WTC11 (cell line): Measurements from ENCODE around the gene CUTA. TPM values are rescaled to one million over a fixed set of nuclear protein-coding genes. Genes with fewer than 3 reads are reported as not detected.
A peak's percentile ranks its signal among the peaks of the same experiment; 100 is the strongest.

ENCODE experiments used
- ATAC-seq: fragments of 200-7000 bp; cut with Tn5 transposase; 2 replicates; pipeline ENCODE4 v1.10.0; 2021; ENCODE audit warnings: mild to moderate bottlenecking, moderate library complexity
- CTCF ChIA-PET: fragments of 300-600 bp; sonication (Branson Sonifier 250); formaldehyde crosslinking; loops from one replicate; lab custom pipeline; 2021; ENCODE audit warnings: antibody characterized with exemption; lab: Charles Lee
- POLR2A ChIA-PET: fragments of 350-600 bp; sonication (Branson Sonifier 250); formaldehyde crosslinking; loops from one replicate; lab custom pipeline; 2021; ENCODE audit warnings: antibody characterized with exemption; lab: Charles Lee
- DNase-seq: peaks from one replicate; pipeline ENCODE4 v3.0.0; 2021; ENCODE audit warnings: low spot score
- H3K27ac Mint-ChIP-seq: 2 replicates; pipeline ENCODE4 v1.8.0; 2021; ENCODE audit warnings: mixed read lengths
- H3K27me3 Mint-ChIP-seq: 2 replicates; pipeline ENCODE4 v1.8.0; 2021; ENCODE audit warnings: low read depth, mild to moderate bottlenecking, moderate library complexity, mixed read lengths
- H3K36me3 Mint-ChIP-seq: 2 replicates; pipeline ENCODE4 v1.8.0; 2021; ENCODE audit warnings: mixed read lengths
- H3K4me1 Mint-ChIP-seq: 2 replicates; pipeline ENCODE4 v1.8.0; 2022; ENCODE audit warnings: mixed read lengths
- H3K4me3 Mint-ChIP-seq: 2 replicates; pipeline ENCODE4 v1.8.0; 2021; ENCODE audit warnings: mild to moderate bottlenecking, moderate library complexity, mixed read lengths
- H3K9me3 Mint-ChIP-seq: 2 replicates; pipeline ENCODE4 v1.8.0; 2021; ENCODE audit warnings: mixed read lengths
- AFF4 ChIP-seq: sonication (generic); formaldehyde crosslinking; IDR thresholded peaks from 2 replicates; pipeline ENCODE4 v1.8.1; 2023; ENCODE audit warnings: mild to moderate bottlenecking, missing genetic modification reagents, borderline replicate concordance
- ATF1 ChIP-seq: sonication (generic); formaldehyde crosslinking; IDR thresholded peaks from 2 replicates; pipeline ENCODE4 v1.8.1; 2023; ENCODE audit warnings: mild to moderate bottlenecking, moderate library complexity, missing genetic modification reagents
- ATF2 ChIP-seq: sonication (generic); formaldehyde crosslinking; IDR thresholded peaks from 2 replicates; pipeline ENCODE4 v1.8.1; 2022; ENCODE audit warnings: low read depth, missing genetic modification reagents, borderline replicate concordance
- CREM ChIP-seq: sonication (generic); formaldehyde crosslinking; IDR thresholded peaks from 2 replicates; pipeline ENCODE4 v1.8.1; 2022; ENCODE audit warnings: mild to moderate bottlenecking, missing genetic modification reagents, moderate library complexity
- E2F4 ChIP-seq: sonication (generic); formaldehyde crosslinking; IDR thresholded peaks from 2 replicates; pipeline ENCODE4 v1.8.1; 2022; ENCODE audit warnings: low read depth, mild to moderate bottlenecking, moderate library complexity, missing genetic modification reagents, borderline replicate concordance
- E2F5 ChIP-seq: sonication (generic); formaldehyde crosslinking; IDR thresholded peaks from 2 replicates; pipeline ENCODE4 v1.8.1; 2022; ENCODE audit warnings: mild to moderate bottlenecking, moderate library complexity, missing genetic modification reagents
- ERG ChIP-seq: fragments of 250-450 bp; sonication (Bioruptor Pico); IDR thresholded peaks from 2 replicates; pipeline ENCODE4 v1.8.0; 2021; ENCODE audit warnings: mild to moderate bottlenecking
- ESRRA ChIP-seq: sonication (generic); formaldehyde crosslinking; IDR thresholded peaks from 2 replicates; pipeline ENCODE4 v1.8.1; 2022; ENCODE audit warnings: mild to moderate bottlenecking, missing genetic modification reagents, borderline replicate concordance
- GRHL2 ChIP-seq: fragments of 250-450 bp; sonication (Bioruptor Pico); IDR thresholded peaks from 2 replicates; pipeline ENCODE4 v1.8.0; 2022; ENCODE audit warnings: mild to moderate bottlenecking, moderate library complexity; ENCODE audit not compliant: insufficient replicate concordance, severe bottlenecking
- HMGA2 ChIP-seq: fragments of 250-450 bp; sonication (Bioruptor Pico); IDR thresholded peaks from 2 replicates; pipeline ENCODE4 v1.4.0; 2021; ENCODE audit warnings: mild to moderate bottlenecking, moderate library complexity
- HMGXB4 ChIP-seq: sonication (generic); formaldehyde crosslinking; IDR thresholded peaks from 2 replicates; pipeline ENCODE4 v1.8.1; 2023; ENCODE audit warnings: mild to moderate bottlenecking, moderate library complexity, missing genetic modification reagents
- JAZF1 ChIP-seq: fragments of 250-450 bp; sonication (Bioruptor Pico); IDR thresholded peaks from 2 replicates; pipeline ENCODE4 v1.9.0; 2021; ENCODE audit warnings: moderate library complexity, mild to moderate bottlenecking, inconsistent platforms
- MLX ChIP-seq: sonication (generic); formaldehyde crosslinking; IDR thresholded peaks from 2 replicates; pipeline ENCODE4 v1.8.1; 2023; ENCODE audit warnings: mild to moderate bottlenecking, missing genetic modification reagents, moderate library complexity
- NFATC4 ChIP-seq: fragments of 250-450 bp; sonication (Bioruptor Pico); IDR thresholded peaks from 2 replicates; pipeline ENCODE4 v1.9.0; 2021; ENCODE audit warnings: mild to moderate bottlenecking
- NR1H2 ChIP-seq: sonication (generic); formaldehyde crosslinking; IDR thresholded peaks from 2 replicates; pipeline ENCODE4 v1.9.0; 2021; ENCODE audit warnings: mild to moderate bottlenecking, moderate library complexity, missing genetic modification reagents
- PRDM15 ChIP-seq: sonication (generic); formaldehyde crosslinking; IDR thresholded peaks from 2 replicates; pipeline ENCODE4 v1.8.0; 2022; ENCODE audit warnings: missing genetic modification reagents
- RORB ChIP-seq: fragments of 250-450 bp; sonication (Bioruptor Pico); IDR thresholded peaks from 2 replicates; pipeline ENCODE4 v1.9.0; 2021; ENCODE audit warnings: mild to moderate bottlenecking
- SMAD3 ChIP-seq: sonication (generic); formaldehyde crosslinking; IDR thresholded peaks from 2 replicates; pipeline ENCODE4 v1.8.0; 2022; ENCODE audit warnings: missing genetic modification reagents, mild to moderate bottlenecking, borderline replicate concordance
- ZNF396 ChIP-seq: fragments of 250-450 bp; sonication (Bioruptor Pico); IDR thresholded peaks from 2 replicates; pipeline ENCODE4 v1.8.0; 2021; ENCODE audit warnings: mild to moderate bottlenecking, moderate library complexity, borderline replicate concordance
- ZNF423 ChIP-seq: fragments of 250-450 bp; sonication (Bioruptor Pico); IDR thresholded peaks from 2 replicates; pipeline ENCODE4 v2.1.2; 2022; ENCODE audit warnings: mild to moderate bottlenecking, moderate library complexity
- total RNA-seq: library from RNA; stranded (reverse); gene quantifications from 3 replicates; pipeline ENCODE4 v1.2.3, GENCODE V29; 2021

CUTA gene
- total RNA-seq, 1 experiment from 2014 or later, result 247 TPM

GRCh38 chr6:33430991-33431879 is 13.3 kb upstream of the CUTA start:
- Mint-ChIP-seq H3K36me3 (peaks cover 13% of the 10 kb centered on the region), H3K9me3 (no peaks in the 10 kb centered on the region), H3K4me3 (peak overlapping the region; percentile 71), H3K27me3 (no peaks in the 10 kb centered on the region), H3K27ac (peak overlapping the region; percentile 95), H3K4me1 (peaks cover 61% of the 10 kb centered on the region)
- ChIA-PET POLR2A (interaction anchor here (0.6 to 4.1 kb wide), 11 partner anchors 9 to 459 kb away, joined by 3 to 26 read pairs (median 5); partner anchors contain the start of genes B3GALT4, CUTA, PFDN6 and PHF1), CTCF (interaction anchor here (0.6 to 2.4 kb wide), 11 partner anchors 9 to 280 kb away, joined by 3 to 30 read pairs (median 9); partner anchors contain the start of genes B3GALT4, BAK1, CUTA and UQCC2)
- ATAC-seq (peak; percentile 65), DNase-seq (peak; percentile 93)
- TF ChIP-seq NFATC4 (CRISPR knock-in tag) (no peak), ESRRA (no peak), E2F5 (no peak), CREM (CRISPR knock-in tag) (0 out of 2 replicates have a peak, but pooled peaks have one; percentile 15), ZNF423 (CRISPR knock-in tag) (no peak), NR1H2 (CRISPR knock-in tag) (no peak), JAZF1 (no peak), E2F4 (CRISPR knock-in tag) (no peak), ATF1 (CRISPR knock-in tag) (no peak), GRHL2 (CRISPR knock-in tag) (no peak), ERG (CRISPR knock-in tag) (no peak), PRDM15 (CRISPR knock-in tag) (no peak), HMGXB4 (CRISPR knock-in tag) (no peak), MLX (CRISPR knock-in tag) (no peak), AFF4 (no peak), ZNF396 (CRISPR knock-in tag) (no peak), ATF2 (CRISPR knock-in tag) (no peak), SMAD3 (CRISPR knock-in tag) (no peak), RORB (CRISPR knock-in tag) (no peak), HMGA2 (no peak)
